ENCODE measurements around the gene USP17L26. TPM values are rescaled to one million over a fixed set of nuclear protein-coding genes. Genes with fewer than 3 reads are reported as not detected.
"Not testable (repeated sequence)": the region's sequence is repeated elsewhere in the genome, so short reads cannot be mapped to it uniquely, and the experiment has no call there.

The USP17L26 gene
- total RNA-seq, 6 experiments from 2014 or later, result not detected

DNA sequence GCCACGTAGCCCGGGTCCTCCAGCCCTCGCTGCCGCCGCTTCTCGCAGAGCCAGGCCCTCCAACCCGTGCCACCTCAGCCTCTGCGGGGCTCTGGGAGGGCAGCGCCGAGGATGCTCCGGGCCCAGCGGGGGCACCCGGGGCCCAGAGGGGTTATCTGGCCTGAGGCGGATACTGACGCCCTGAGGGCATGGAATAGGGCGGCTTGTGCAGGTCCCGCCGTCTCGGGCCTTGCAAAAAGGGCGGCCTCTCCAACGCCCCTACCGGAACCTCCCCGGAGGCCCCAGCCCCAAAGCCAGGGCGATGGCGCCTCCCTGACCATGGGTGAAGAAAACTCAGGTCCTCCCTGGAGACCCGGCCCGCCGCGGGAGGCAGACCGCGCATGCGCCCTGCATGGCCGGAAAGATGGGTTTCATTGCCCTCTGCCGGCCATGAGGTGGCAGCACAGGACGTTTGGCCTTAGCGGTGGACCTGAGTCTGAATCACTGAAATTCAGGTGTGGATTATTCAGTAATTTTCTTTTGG lies 46.6 kb downstream of the USP17L26 start:
- H3K36me3 Mint-ChIP-seq (ENCODE audit: low read depth); H3K4me3 Mint-ChIP-seq; H3K4me1 Mint-ChIP-seq (ENCODE audit: low read depth); H3K27me3 Mint-ChIP-seq (ENCODE audit: insufficient read depth); H3K27ac Mint-ChIP-seq: not testable (repeated sequence)
- H3K9me3 Mint-ChIP-seq, result peaks cover 29% of the 10 kb centered on the region
- peak; percentile 22 for DNase-seq
- TF ChIP-seq CTCF (IDR thresholded peaks at IDR 0.05), result peak; percentile 73

- no peaks in the 10 kb centered on the region for H3K36me3 Mint-ChIP-seq (ENCODE audit: low read depth)
Measured at GRCh38 chr4:9384126-9384525, 49.7 kb downstream of the USP17L26 start.

More at GRCh38 chr4:9384126-9384525, 49.7 kb downstream of the USP17L26 start:
- Mint-ChIP-seq H3K4me3 (no peak overlapping the region), H3K4me1 (ENCODE audit: low read depth) (no peaks in the 10 kb centered on the region), H3K9me3 (peaks cover 16% of the 10 kb centered on the region), H3K27ac (no peak overlapping the region), H3K27me3 (ENCODE audit: insufficient read depth) (no peaks in the 10 kb centered on the region)
- DNase-seq, result no peak
- no peak for TF ChIP-seq CTCF (IDR thresholded peaks at IDR 0.05)

Other genes with a start within 250 kb of the USP17L26 start
- not detected for gene FAM90A26, start 164.2 kb upstream of the USP17L26 start, total RNA-seq (2021; fragmentation: NEBNext Ultra II Directional; extraction: Animal tissue kit (Norgen Biotek cat#: 25700))
- gene USP17L10, start 124.0 kb upstream of the USP17L26 start, total RNA-seq (2021; fragmentation: NEBNext Ultra II Directional; extraction: Animal tissue kit (Norgen Biotek cat#: 25700)), result not detected
- under 1 TPM in 1 of 6 experiments, not detected in 5; 0.11 TPM for gene USP17L11, start 119.3 kb upstream of the USP17L26 start, total RNA-seq (2021; fragmentation: NEBNext Ultra II Directional; extraction: Animal tissue kit (Norgen Biotek cat#: 25700))
- gene USP17L12, start 114.5 kb upstream of the USP17L26 start, total RNA-seq (2021; fragmentation: NEBNext Ultra II Directional; extraction: Animal tissue kit (Norgen Biotek cat#: 25700)), result not detected
- gene USP17L13, start 109.8 kb upstream of the USP17L26 start, total RNA-seq (2021; fragmentation: NEBNext Ultra II Directional; extraction: Animal tissue kit (Norgen Biotek cat#: 25700)), result not detected
- gene USP17L15, start 100.3 kb upstream of the USP17L26 start, total RNA-seq (2021; fragmentation: NEBNext Ultra II Directional; extraction: Animal tissue kit (Norgen Biotek cat#: 25700)), result not detected
- gene USP17L17, start 90.8 kb upstream of the USP17L26 start, total RNA-seq (2021; fragmentation: NEBNext Ultra II Directional; extraction: Animal tissue kit (Norgen Biotek cat#: 25700)), result not detected
- gene USP17L18, start 86.0 kb upstream of the USP17L26 start, total RNA-seq (2021; fragmentation: NEBNext Ultra II Directional; extraction: Animal tissue kit (Norgen Biotek cat#: 25700)), result not detected
- gene USP17L19, start 81.3 kb upstream of the USP17L26 start, total RNA-seq (2021; fragmentation: NEBNext Ultra II Directional; extraction: Animal tissue kit (Norgen Biotek cat#: 25700)), result not detected
- gene USP17L20, start 76.5 kb upstream of the USP17L26 start, total RNA-seq (2021; fragmentation: NEBNext Ultra II Directional; extraction: Animal tissue kit (Norgen Biotek cat#: 25700)), result not detected
- not detected for gene USP17L21, start 71.8 kb upstream of the USP17L26 start, total RNA-seq (2021; fragmentation: NEBNext Ultra II Directional; extraction: Animal tissue kit (Norgen Biotek cat#: 25700))
- not detected for gene USP17L22, start 67.0 kb upstream of the USP17L26 start, total RNA-seq (2021; fragmentation: NEBNext Ultra II Directional; extraction: Animal tissue kit (Norgen Biotek cat#: 25700))
- not detected for gene USP17L24, start 9.5 kb upstream of the USP17L26 start, total RNA-seq (2021; fragmentation: NEBNext Ultra II Directional; extraction: Animal tissue kit (Norgen Biotek cat#: 25700))
- not detected for gene USP17L25, start 4.7 kb upstream of the USP17L26 start, total RNA-seq (2021; fragmentation: NEBNext Ultra II Directional; extraction: Animal tissue kit (Norgen Biotek cat#: 25700))
- not detected for gene USP17L5, start 4.7 kb downstream of the USP17L26 start, total RNA-seq (2021; fragmentation: NEBNext Ultra II Directional; extraction: Animal tissue kit (Norgen Biotek cat#: 25700))
- gene USP17L27, start 9.5 kb downstream of the USP17L26 start, total RNA-seq (2021; fragmentation: NEBNext Ultra II Directional; extraction: Animal tissue kit (Norgen Biotek cat#: 25700)), result not detected
- gene USP17L28, start 14.2 kb downstream of the USP17L26 start, total RNA-seq (2021; fragmentation: NEBNext Ultra II Directional; extraction: Animal tissue kit (Norgen Biotek cat#: 25700)), result not detected
- not detected for gene USP17L29, start 19.0 kb downstream of the USP17L26 start, total RNA-seq (2021; fragmentation: NEBNext Ultra II Directional; extraction: Animal tissue kit (Norgen Biotek cat#: 25700))
- not detected for gene USP17L30, start 28.5 kb downstream of the USP17L26 start, total RNA-seq (2021; fragmentation: NEBNext Ultra II Directional; extraction: Animal tissue kit (Norgen Biotek cat#: 25700))
- gene DEFB131A, start 109.8 kb downstream of the USP17L26 start, total RNA-seq (2021; fragmentation: NEBNext Ultra II Directional; extraction: Animal tissue kit (Norgen Biotek cat#: 25700)), result not detected

Data from HFFc6 (cell line).